ENCODE results near the gene NECTIN1. TPM values are rescaled to one million over a fixed set of nuclear protein-coding genes. Genes with fewer than 3 reads are reported as not detected.

Gene NECTIN1
- total RNA-seq, 1 experiment from 2014 or later, result 23.8 TPM

GRCh38 chr11:119750056-119750455 is 21.1 kb upstream of the NECTIN1 start:
- ATAC-seq, result no peak
- Histone ChIP-seq H3K79me2 (ENCODE audit: insufficient read depth, low read length) (no peaks in the 10 kb centered on the region), H3K9ac (ENCODE audit: low read length) (no peak overlapping the region), H3K4me3 (replicated peaks in 1 of 2; ENCODE audit: low read depth in 1 of 2, low read length in 2 of 2) (no peak overlapping the region), H3K4me2 (ENCODE audit: low read length) (no peak overlapping the region), H2AFZ (ENCODE audit: low read depth, low read length, poor library complexity, severe bottlenecking) (no peak overlapping the region), H3K27me3 (ENCODE audit: insufficient read depth, low read length) (no peaks in the 10 kb centered on the region), H3K27ac (ENCODE audit: low read depth, low read length) (no peak overlapping the region), H3K4me1 (ENCODE audit: control insufficient read depth in 1 of 2, insufficient read depth in 2 of 2, low read length in 2 of 2) (no peaks in the 10 kb centered on the region), H3K9me2 (ENCODE audit: insufficient read depth) (no peaks in the 10 kb centered on the region), H4K20me1 (ENCODE audit: insufficient read depth) (no peaks in the 10 kb centered on the region), H3K9me3 (ENCODE audit: control insufficient read depth in 1 of 2, insufficient read depth in 1 of 2, low read depth in 1 of 2, low read length in 2 of 2) (no peaks in the 10 kb centered on the region), H3K36me3 (ENCODE audit: control insufficient read depth in 1 of 2, insufficient read depth in 2 of 2, low read length in 2 of 2) (no peaks in the 10 kb centered on the region)
- no peak for DNase-seq (ENCODE audit: low read depth, low spot score)
- CTCF ChIA-PET, result no interaction called here
- RAD21 ChIA-PET (ENCODE audit: low non-redundant PET in 1 of 2, low total read pairs in 2 of 2, uncharacterized antibody in 2 of 2, unreplicated experiment in 2 of 2), result no interaction called here
- no peak for TF ChIP-seq EZH2phosphoT487 (IDR thresholded peaks at IDR 0.05; ENCODE audit: borderline replicate concordance)
- BruUV-seq (replicated peaks), result no TSS peak
- POLR2A ChIA-PET, result no interaction called here
- intact Hi-C loops (cut with micrococcal nuclease), result no loop called here

GRCh38 chr11:119749006-119749565 is 20.1 kb upstream of the NECTIN1 start:
- RAD21 ChIA-PET (ENCODE audit: low non-redundant PET in 1 of 2, low total read pairs in 2 of 2, uncharacterized antibody in 2 of 2, unreplicated experiment in 2 of 2), result no interaction called here
- ATAC-seq (no peak), DNase-seq (ENCODE audit: low read depth, low spot score) (no peak)
- Histone ChIP-seq H3K4me3 (replicated peaks in 1 of 2; ENCODE audit: low read depth in 1 of 2, low read length in 2 of 2) (no peak overlapping the region), H3K9me2 (ENCODE audit: insufficient read depth) (no peaks in the 10 kb centered on the region), H3K27me3 (ENCODE audit: insufficient read depth, low read length) (no peaks in the 10 kb centered on the region), H3K9ac (ENCODE audit: low read length) (no peak overlapping the region), H2AFZ (ENCODE audit: low read depth, low read length, poor library complexity, severe bottlenecking) (no peak overlapping the region), H3K9me3 (ENCODE audit: control insufficient read depth in 1 of 2, insufficient read depth in 1 of 2, low read depth in 1 of 2, low read length in 2 of 2) (no peaks in the 10 kb centered on the region), H3K4me2 (ENCODE audit: low read length) (no peak overlapping the region), H3K36me3 (ENCODE audit: control insufficient read depth in 1 of 2, insufficient read depth in 2 of 2, low read length in 2 of 2) (no peaks in the 10 kb centered on the region), H3K4me1 (ENCODE audit: control insufficient read depth in 1 of 2, insufficient read depth in 2 of 2, low read length in 2 of 2) (no peaks in the 10 kb centered on the region), H3K79me2 (ENCODE audit: insufficient read depth, low read length) (no peaks in the 10 kb centered on the region), H3K27ac (ENCODE audit: low read depth, low read length) (no peak overlapping the region), H4K20me1 (ENCODE audit: insufficient read depth) (no peaks in the 10 kb centered on the region)
- intact Hi-C loops (cut with micrococcal nuclease), result no loop called here
- TF ChIP-seq ZFX (IDR thresholded peaks at IDR 0.05) (no peak), ELF1 (IDR thresholded peaks at IDR 0.05; ENCODE audit: borderline replicate concordance, low read depth) (no peak)
- CTCF ChIA-PET, result no interaction called here
- POLR2A ChIA-PET, result no interaction called here
- no TSS peak for BruUV-seq (replicated peaks)

Measured in HCT116 (cell line).